ENCODE data around the gene TSPAN18.

DNA sequence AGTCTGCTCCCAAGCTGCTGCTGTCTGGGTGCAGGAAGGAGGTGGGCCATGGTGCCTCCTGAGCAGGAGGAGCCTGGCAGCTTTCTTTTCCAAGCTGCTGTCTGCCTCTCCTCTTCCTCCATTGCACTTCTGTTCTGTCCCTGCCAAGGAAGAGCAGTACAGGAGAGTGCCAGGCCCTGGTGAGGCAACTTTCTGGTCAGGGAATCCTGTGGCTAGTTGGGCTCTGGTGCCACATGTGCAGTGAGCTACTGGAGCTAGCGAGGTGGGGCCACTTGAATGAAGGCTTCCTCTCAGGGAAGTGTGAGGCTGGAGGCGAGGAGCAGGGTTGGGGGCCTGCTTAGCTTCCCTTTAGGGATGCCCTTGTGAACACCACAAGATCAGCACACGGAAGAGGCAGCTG is 90.0 kb downstream of the TSPAN18 start:
- TF ChIP-seq, protein P1, sequence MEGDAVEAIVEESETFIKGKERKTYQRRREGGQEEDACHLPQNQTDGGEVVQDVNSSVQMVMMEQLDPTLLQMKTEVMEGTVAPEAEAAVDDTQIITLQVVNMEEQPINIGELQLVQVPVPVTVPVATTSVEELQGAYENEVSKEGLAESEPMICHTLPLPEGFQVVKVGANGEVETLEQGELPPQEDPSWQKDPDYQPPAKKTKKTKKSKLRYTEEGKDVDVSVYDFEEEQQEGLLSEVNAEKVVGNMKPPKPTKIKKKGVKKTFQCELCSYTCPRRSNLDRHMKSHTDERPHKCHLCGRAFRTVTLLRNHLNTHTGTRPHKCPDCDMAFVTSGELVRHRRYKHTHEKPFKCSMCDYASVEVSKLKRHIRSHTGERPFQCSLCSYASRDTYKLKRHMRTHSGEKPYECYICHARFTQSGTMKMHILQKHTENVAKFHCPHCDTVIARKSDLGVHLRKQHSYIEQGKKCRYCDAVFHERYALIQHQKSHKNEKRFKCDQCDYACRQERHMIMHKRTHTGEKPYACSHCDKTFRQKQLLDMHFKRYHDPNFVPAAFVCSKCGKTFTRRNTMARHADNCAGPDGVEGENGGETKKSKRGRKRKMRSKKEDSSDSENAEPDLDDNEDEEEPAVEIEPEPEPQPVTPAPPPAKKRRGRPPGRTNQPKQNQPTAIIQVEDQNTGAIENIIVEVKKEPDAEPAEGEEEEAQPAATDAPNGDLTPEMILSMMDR (conservative IDR thresholded peaks at IDR 0.05; ENCODE audit: low read length): no peak
- TF ChIP-seq EZH2phosphoT487 (IDR thresholded peaks at IDR 0.05; ENCODE audit: borderline replicate concordance): no peak
